Stimulated activated CD4-positive, alpha-beta T cell treated with anti-CD3 and anti-CD28 coated beads, Interleukin-1b, Interleukin-23, amount 100 ng/mL, for 24 hours (primary cell): ENCODE results near the gene COL11A1.
"Not testable (repeated sequence)": the region's sequence is repeated elsewhere in the genome, so short reads cannot be mapped to it uniquely, and the experiment has no call there.

ENCODE experiments used
- DNase-seq, 4 experiments: peaks; one replicate each; pipeline ENCODE4 v3.0.0-alpha.2; 2020; ENCODE audit warnings: low read depth in 4 of 4, low spot score in 1 of 4

COL11A1 gene

DNA sequence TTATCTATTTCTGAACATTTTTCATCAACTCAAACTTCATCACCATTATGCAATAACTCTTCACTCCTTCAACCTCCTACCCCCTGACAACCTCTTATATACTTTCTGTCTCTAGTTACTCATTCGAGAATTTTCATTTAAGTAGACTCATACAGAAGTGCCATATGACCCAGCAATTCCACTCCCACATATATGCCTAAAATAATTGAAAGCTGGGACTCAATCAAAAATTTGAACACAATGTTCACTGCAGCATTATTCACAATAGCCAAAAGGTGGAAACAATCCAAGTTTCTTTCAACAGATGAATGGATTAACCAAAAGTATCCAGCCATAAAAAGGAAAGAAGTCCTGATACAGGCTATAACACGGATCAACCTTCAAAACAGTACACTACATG is 24.1 kb downstream of the COL11A1 start:
- DNase-seq: no peak

DNA sequence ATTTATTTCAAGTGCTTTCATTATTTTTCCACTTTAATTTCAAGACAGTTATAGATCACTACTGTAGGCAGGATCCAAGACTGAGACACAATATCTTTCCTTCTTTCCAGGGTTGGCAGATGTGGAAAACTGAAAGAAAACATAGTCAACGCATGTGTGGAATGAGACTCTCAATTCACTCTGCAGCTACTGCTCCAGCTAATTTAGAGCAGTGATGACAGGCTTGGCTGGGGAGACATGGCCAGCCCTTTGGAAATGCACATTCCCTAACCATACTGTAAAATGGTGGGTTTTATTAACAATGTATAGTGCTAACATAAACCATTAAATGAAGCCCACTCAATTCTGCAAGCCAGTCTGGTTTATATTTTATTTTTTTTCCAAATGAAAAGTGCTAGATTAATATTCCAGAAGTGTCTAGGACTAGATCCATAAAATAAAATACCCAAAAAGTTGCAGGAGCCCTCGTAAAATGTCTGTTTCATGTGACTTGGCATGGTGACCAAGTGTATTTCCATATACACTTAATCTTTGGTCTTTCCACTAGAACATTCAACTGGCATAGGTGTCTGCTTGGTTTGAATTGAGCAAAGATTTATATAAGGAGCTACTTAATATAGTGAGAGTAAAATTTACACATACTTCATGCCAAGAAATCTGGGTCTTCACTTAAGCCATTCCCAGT is 32.9 kb downstream of the COL11A1 start:
- no peak for DNase-seq

DNA sequence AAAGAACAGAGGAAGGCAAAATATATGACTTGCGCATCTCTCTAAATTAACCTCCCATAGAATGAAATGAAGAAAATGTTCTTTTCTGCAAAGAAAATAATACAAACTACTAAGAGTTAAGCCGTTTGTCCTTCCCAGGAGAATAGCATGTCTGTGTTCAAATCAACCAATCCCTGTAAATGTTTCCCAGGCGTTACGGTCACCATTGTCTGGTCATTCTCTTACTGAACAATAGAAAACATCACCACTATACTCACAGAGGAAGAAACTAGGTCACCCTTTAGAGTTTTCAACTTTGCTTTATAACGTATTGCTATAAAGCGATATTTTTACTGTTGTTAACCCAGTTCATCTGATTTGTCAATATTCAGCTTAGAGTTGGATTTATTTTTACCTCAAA is 34.1 kb downstream of the COL11A1 start:
- DNase-seq: no peak

DNA sequence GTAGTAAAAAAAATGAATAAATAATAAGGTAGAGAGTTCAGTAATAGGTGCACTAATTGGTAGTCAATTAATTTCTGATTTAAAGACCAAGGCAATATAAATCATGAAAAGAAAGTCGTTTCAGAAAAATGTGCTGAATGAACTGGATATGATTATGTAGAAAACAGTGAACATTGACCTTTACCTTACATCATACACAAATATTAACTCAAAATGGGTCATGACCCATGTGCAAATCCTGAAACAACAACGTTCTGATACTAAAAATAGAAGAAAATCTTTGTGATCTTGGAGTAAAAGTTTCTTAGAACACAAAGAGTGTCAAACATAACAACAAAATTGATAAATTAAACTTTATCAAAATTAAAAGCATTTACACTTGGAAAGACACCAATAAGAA is 39.1 kb downstream of the COL11A1 start:
- DNase-seq: no peak

DNA sequence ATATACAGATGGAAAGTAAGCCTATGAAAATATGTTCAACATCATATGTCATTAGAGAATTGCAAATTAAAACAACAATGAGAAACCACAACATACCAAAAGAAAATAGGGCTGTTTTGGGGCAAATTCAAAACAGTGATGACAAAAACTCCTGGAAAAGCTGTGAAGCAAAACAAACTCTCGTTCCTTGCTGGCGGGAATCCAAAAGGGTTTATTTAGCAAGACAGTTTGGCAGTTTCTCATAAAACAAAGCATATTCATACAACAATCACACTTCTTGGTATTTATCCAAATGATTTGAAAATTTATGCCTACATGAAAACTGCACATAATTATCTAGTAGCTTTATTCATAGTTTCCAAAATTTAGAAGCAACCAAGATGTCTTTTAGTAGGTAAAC is 44.4 kb downstream of the COL11A1 start:
- no peak for DNase-seq

DNA sequence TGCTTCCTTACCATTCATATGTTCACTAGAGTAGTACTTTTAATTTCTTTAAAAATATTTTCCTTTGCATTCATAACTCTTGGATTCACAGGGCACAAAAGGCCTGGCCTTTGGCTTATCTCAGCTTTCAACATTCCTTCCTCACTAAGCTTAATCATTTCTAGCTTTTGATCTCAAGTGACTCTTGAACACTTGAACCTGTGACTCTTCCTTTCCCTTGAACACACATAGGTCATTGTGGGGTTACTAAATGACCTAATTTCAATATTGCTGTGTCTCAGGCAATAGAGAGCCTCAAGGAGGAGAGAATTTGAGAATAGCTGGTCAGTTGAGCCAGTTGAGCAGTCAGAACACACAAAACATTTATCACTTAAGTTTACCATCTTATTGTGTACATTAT is 49.9 kb downstream of the COL11A1 start:
- DNase-seq: no peak

DNA sequence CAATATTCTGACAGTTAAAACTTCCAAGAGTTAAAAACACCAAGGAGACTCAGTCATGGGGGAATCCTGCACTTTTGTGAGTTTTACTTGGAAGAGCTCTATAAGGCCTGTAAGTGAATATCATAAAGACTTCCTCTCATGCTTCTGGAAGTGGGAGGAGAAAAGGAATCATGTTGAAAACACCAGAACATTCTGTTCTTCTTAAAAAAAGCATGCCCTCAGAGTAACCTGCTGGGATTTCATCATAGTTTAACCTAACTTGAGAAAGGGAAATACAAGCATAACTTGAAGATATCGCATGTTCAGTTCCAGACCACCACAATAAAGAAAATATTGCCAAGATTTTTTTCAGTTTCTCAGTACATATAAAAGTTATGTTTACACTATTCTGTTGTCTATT is 51.9 kb downstream of the COL11A1 start:
- no peak for DNase-seq

DNA sequence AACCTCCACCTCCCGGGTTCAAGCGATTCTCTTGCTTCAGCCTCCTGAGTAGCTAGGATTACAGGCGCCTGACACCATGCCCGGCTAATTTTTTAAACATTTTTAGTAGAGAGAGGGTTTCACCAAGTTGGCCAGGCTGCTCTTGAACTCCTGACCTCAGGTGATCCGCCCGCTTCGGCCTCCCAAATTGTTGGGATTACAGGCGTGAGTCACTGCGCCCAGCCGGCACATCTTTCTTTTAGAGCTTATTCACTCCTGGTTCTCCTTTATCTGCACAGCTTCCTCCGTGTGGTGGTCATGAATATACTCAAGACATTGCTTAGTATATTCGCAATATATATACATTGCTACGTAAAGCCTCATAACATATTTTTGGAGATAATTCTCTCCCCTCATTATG is 80.2 kb downstream of the COL11A1 start:
- DNase-seq: not testable (repeated sequence)

DNA sequence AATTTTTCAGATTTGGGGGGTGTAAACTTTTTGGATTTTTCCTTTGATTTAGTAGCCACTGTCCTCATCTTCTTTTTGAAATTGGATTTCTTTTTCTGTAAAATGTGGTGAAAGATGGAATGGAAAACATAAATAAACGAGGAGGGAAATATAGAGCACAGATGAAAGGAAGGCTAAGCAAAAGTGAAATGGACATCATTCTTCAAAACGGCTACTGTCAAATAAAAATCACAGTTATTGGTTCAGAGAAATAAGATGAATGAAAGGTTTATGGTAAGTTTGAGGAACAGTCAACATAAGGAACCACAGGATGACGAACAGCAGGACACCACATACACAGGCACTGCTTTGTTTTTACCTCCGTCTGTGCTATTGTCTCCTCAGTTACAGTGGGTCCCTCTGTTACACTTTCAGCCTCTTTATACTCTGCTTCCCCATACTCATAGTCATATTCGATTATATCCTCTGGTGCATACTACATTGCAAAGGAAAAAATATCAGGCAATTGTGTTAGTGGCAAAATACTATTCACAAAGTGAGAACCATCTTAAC is 82.4 kb downstream of the COL11A1 start:
- DNase-seq: no peak

DNA sequence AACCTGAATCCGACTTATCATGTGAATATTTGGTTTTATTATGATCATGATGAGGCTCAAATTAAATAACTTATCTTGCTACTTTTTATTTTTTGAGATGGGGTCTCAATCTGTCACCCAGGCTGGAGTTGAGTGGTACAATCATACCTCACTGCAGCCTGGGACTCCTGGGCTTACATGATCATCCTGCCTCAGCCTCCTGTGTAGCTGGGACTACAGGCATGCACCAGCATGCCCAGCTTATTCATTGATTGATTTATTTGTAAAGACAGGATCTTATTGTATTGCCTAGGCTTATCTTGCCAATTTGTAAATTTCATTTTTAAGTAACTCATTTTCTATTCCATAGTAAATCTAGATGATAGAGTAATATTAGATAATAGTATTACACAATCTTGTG is 84.3 kb downstream of the COL11A1 start:
- DNase-seq: no peak

DNA sequence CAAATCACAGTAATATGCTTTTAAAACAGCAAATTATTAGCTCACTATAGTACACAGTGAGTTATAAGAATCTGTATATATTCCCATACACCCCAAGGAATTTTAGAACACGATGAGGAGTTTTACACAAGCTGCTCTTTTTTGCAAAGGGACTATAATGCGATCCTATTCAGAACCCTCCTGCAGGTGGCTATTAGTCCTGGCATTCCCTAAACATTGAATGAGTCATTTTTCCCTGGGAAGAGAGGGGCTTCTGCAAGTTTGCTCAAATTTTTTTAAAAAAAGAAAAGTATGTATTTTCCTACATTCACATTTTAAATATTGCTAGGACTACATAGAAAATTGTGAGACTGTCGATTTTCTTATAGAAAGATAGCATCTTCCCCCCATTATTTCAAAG is 106.3 kb downstream of the COL11A1 start:
- no peak for DNase-seq

DNA sequence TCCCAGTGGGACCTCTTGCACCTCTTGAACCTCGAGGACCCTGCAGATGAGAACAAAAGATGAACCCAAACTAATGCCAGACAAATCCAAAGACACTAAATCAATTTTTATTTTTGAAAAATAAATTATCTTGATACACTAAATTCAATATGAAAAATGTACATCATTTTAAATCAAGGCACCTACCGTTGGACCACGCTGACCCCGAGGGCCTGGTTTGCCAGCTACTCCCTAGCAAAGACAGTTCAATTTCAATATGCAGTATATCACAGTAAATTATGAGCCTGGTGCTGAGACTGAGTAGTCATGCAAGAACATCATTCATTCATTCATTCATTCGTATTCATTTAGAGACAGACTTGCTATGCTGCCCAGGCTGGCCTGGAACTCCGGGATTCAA is 129.4 kb downstream of the COL11A1 start:
- no peak for DNase-seq

DNA sequence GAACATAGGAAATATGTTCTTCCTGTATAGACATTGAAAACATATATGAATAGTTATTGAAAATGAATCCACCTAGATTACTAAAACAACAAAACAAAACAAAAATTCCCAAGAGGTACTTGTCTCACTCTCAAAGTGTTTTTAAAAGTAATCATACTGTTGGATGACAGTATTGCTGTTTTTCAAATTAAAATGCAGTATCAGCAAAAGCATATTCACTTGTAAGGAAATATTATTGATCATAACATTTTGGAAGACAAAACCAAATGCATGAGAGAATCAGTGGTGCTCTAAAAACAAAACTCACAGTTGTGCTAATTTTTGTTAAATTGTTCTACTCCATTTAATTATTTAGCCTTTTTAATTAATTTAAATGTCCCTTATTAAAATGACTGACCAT is 131.0 kb downstream of the COL11A1 start:
- no peak for DNase-seq

DNA sequence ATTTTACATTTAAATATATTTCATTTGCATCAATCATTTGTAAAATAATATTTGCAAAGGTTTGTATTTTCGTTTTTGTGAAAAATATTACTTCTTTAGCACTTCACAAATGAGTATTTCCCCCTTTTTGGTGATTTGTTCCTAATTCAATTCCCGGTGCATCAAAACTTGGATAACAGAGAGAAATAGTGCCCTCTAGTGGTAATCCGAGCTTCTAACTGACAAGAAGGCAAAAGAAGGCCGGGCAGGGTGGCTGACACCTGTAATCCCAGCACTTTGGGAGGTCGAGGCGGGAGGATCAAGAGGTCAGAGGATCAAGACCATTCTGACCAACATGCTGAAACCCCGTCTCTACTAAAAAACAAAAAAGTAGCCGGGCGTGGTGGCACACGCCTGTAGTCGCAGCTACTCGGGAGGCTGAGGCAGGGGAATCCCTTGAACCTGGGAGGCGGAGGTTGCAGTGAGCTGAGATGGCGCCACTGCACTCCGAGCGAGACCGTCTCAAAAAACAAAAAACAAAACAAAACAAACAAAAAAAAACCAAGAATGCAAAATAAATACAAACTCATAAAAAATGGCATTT is 137.7 kb downstream of the COL11A1 start:
- DNase-seq: no peak

DNA sequence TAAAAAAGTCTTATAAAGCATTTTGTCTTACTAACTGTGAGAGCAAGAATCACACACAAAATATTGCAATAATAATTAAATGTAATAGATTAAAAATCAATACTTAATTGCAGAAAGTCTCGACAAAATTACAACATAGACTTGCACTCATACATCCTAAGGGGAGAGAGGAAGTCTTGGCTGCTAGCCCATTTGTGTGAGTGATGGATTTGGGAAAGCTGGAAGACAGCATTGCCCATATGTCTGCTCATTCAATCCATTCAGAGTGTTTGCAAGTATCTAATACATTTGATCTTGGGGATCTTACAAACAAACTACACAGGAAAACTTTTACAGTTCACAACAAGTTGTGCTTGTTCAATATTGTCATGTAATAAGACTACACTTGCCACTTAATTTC is 140.5 kb downstream of the COL11A1 start:
- DNase-seq: no peak

DNA sequence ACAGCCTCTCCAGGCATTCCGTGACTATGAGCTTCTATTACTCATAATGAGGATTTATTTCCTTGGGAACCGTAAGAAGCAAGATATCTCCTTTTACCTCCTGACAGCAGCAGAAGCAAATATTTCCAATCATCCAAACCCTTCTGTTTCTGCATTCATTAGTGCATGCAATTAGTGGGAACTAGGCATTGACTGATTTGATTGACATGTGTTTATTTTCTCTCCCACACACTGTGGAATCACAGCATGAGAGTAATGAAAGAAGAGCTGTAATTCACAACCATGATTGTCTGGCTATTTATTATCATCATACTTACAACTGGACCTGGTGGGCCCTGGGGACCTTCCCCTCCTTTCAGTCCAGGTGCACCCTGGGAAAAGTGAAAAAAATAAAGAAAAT is 146.8 kb downstream of the COL11A1 start:
- no peak for DNase-seq

DNA sequence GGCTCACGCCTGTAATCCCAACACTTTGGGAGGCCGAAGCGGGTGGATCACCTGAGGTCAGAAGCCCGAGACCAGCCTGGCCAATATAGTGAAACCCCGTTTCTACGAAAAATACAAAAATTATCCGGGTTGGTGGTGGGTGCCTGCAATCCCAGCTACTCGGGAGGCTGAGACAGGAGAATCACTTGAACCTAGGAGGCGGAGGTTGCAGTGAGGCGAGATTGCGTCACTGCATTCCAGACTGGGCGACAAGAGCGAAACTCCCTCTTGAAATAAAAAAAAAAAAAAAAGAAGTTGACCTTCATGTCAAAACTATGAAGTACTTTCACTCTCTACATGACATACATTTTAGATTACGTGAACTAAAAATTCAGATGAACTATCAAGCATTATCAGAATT is 153.7 kb downstream of the COL11A1 start:
- DNase-seq: no peak

DNA sequence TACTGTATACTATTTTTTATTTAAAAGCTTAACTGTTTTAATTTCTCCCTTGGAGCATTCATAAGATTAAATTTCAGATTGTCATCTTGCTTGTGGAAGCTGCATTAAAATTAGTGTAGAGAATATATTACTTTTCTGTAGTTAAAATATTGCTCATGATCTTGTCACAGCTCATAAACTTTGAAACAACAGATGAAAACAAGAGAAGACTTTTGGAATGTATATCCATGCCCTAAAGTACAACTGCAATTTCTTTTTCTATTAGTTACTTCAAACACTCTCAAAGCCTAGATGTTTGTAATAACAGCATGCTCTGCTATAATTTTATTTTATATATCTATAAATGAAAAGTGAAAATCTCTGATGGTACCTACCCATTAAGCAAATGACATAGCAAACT is 155.9 kb downstream of the COL11A1 start:
- DNase-seq: no peak

DNA sequence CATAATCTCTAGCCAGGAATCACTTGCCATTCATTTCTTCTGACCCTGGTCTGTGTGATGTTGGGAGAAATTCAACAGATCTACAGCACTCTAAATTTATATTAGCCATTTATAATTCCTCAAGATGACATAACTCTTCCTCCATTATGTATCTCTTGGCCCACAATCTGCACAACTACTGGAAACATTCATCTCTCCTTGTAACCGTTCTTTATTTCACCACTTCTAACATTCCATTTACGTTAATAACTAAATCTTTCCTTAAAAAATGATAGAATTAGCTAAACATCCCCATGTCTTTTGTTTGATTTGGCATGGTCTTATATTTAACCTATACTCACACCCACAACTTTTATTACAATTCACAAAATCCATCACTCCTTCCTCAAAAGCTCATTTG is 166.0 kb downstream of the COL11A1 start:
- no peak for DNase-seq

DNA sequence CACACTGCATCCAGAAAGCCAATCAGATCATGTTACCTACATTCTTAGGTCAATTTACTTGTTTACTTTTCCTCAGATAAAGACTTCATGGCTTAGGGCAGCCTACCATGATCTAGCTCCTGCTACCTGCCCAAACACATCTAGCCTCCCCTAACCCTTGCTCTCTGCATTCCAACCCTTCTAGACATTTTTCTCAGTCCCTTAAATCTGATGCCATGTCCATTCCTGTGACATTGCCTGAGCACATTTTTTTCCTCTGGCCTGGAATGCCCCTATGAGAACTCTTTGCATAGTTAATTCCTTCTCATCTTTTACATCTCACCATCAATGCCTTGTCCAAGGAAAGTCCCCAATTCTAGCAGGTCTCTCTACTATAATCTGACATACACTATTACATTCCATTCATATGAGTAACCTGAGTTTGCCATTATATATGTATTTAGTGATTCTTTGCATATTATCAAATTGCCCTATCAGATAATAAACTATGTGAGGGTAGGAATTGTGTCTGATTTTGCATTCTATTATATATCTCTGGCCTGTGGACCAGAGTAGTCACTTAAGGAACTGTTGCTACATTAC is 166.9 kb downstream of the COL11A1 start:
- DNase-seq: no peak

DNA sequence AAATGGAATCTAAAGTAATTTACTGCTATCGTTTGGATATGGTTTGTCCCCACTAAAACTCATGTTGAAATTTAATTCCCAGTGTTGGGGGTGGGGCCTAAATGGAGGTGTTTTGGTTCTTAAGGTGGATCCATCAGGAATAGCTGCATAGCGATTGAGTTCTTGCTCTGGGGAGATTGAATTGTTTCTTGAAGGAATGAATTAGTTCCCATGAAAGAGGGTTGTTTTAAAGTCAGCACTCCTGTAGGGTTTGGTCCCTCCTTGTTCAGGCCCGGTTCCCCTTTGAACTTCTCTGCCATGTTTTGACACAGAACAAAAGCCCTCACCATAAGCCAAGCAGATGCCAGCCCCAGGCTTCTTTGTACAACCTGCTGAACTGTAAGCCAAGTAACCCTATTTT is 170.9 kb downstream of the COL11A1 start:
- no peak for DNase-seq

DNA sequence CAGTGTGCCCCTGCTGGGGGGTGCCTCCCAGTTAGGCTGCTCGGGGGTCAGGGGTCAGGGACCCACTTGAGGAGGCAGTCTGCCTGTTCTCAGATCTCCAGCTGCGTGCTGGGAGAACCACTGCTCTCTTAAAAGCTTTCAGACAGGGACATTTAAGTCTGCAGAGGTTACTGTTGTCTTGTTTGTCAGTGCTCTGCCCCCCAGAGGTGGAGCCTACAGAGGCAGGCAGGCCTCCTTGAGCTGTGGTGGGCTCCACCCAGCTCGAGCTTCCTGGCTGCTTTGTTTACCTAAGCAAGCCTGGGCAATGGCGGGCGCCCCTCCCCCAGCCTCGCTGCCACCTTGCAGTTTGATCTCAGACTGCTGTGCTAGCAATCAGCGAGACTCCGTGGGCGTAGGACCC is 175.0 kb downstream of the COL11A1 start:
- DNase-seq: not testable (repeated sequence)

DNA sequence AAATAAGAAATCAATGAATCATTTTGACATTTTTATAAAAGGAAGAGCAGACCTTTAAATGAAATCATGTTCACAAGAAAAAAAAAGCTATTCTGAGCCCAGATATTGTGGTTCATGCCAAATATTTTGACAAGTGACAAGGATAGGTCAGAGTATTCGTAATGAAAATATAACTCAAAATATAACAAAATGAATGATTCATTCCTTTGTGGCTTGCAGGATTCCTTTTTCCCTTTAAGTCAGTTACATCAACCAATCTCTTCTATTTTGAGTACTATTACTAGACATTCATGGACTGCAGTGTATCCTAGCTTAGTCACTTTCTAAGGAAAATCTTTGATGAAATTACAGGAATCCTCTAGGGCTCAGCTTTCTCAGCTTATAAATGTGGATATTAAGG is 188.7 kb downstream of the COL11A1 start:
- no peak for DNase-seq
